Measurements from ENCODE around the gene PDIA4. TPM values are rescaled to one million over a fixed set of nuclear protein-coding genes. Genes with fewer than 3 reads are reported as not detected.

PDIA4 gene
- total RNA-seq, 1 donor from 2014 or later, result 69.6 TPM

GRCh38 chr7:148967032-148967372 lies 61.3 kb downstream of the PDIA4 start:
- DNase-seq, result no peak

- no peak for DNase-seq
These were observed 63.6 kb downstream of the PDIA4 start for GRCh38 chr7:148964483-148965267.

GRCh38 chr7:148963583-148964482 lies 64.5 kb downstream of the PDIA4 start:
- DNase-seq, result peak; percentile 8

- peak; percentile 63 for DNase-seq
These were observed 65.3 kb downstream of the PDIA4 start for GRCh38 chr7:148962823-148963582.

- no peak for DNase-seq
These were observed 65.9 kb downstream of the PDIA4 start for GRCh38 chr7:148962440-148962822.

- no peak for DNase-seq
These were observed 68.6 kb downstream of the PDIA4 start for GRCh38 chr7:148959726-148960125.

GRCh38 chr7:148958061-148958460 lies 70.2 kb downstream of the PDIA4 start:
- no peak for DNase-seq

GRCh38 chr7:148954766-148955165 lies 73.5 kb downstream of the PDIA4 start:
- no peak for DNase-seq

- DNase-seq, result no peak
These were observed 74.6 kb downstream of the PDIA4 start for GRCh38 chr7:148953676-148954075.

Small RNA genes lying within 50 kb of the gene (small RNA-seq; reads per million reads assigned to genes)
- gene COX6B1P1, result not detected
- not detected for gene RNU6-650P
- 1,376 reads per million, percentile 99 among the genes with 10 or more reads in this experiment for gene RNY1
- gene RNY3, result 70.7 reads per million, percentile 96 among the genes with 10 or more reads in this experiment
- 352 reads per million, percentile 97 among the genes with 10 or more reads in this experiment for gene RNY4

Other genes starting within 250 kb of the PDIA4 start
- 28.9 TPM for gene EZH2, start 144.2 kb downstream of the PDIA4 start, total RNA-seq
- gene ZNF786, start 62.2 kb upstream of the PDIA4 start, total RNA-seq, result 12.6 TPM
- 5.1 TPM for gene ZNF425, start 97.8 kb upstream of the PDIA4 start, total RNA-seq
- gene ZNF398, start 118.9 kb upstream of the PDIA4 start, total RNA-seq, result 25.7 TPM
- gene ZNF282, start 167.0 kb upstream of the PDIA4 start, total RNA-seq, result 25.7 TPM
- 5.8 TPM for gene ZNF212, start 211.1 kb upstream of the PDIA4 start, total RNA-seq
- 13.3 TPM for gene ZNF783, start 233.7 kb upstream of the PDIA4 start, total RNA-seq

All from occipital lobe (tissue), 3 donors.